Lower lobe of right lung (tissue), 2 donors: ENCODE results near the gene FHL3. TPM values are rescaled to one million over a fixed set of nuclear protein-coding genes. Genes with fewer than 3 reads are reported as not detected.
A peak's percentile ranks its signal among the peaks of the same experiment; 100 is the strongest.

Experiments used
- ATAC-seq, 2 donors: fragments of 200-7000 bp; cut with Tn5 transposase; one replicate each; pipeline ENCODE4 v1.9.1; 2020 to 2022; ENCODE audit warnings: mild to moderate bottlenecking in 2 of 2, moderate library complexity in 2 of 2
- DNase-seq: peaks from one replicate; pipeline ENCODE4 v3.0.0-alpha.2; 2020
- H3K27ac ChIP-seq: fragments of 200-600 bp; one replicate; pipeline ENCODE4 v1.8.0; 2022
- H3K27me3 ChIP-seq: fragments of 200-600 bp; one replicate; pipeline ENCODE4 v1.8.0; 2022; ENCODE audit warnings: low read depth
- H3K36me3 ChIP-seq: fragments of 200-600 bp; one replicate; pipeline ENCODE4 v1.8.0; 2022; ENCODE audit warnings: mild to moderate bottlenecking
- H3K4me1 ChIP-seq: fragments of 200-600 bp; one replicate; pipeline ENCODE4 v1.8.0; 2022
- H3K4me3 ChIP-seq: fragments of 200-600 bp; one replicate; pipeline ENCODE4 v1.8.0; 2022; ENCODE audit warnings: mild to moderate bottlenecking
- H3K9me3 ChIP-seq: fragments of 200-600 bp; one replicate; pipeline ENCODE4 v1.8.0; 2022
- CTCF ChIP-seq: fragments of 200-600 bp; IDR thresholded peaks from one replicate; pipeline ENCODE4 v1.8.0; 2022; ENCODE audit warnings: antibody characterized with exemption, mild to moderate bottlenecking
- intact Hi-C: fragments of 100-400 bp; cut with DNase I; formaldehyde crosslinking; loops from one replicate; pipeline ENCODE4 v1.11.0; 2022
- total RNA-seq: library from RNA; stranded (reverse); fragmentation: NEBNext Ultra II Directional; extraction: Animal tissue kit (Norgen Biotek cat#: 25700); gene quantifications from one replicate; pipeline ENCODE4 v1.2.1, GENCODE V29; 2021
- donor health status: DM: no; HTN: yes; CAD: no; lungs with severe emphysema.

FHL3 gene
- total RNA-seq, 1 donor from 2014 or later: 16.9 TPM

DNA sequence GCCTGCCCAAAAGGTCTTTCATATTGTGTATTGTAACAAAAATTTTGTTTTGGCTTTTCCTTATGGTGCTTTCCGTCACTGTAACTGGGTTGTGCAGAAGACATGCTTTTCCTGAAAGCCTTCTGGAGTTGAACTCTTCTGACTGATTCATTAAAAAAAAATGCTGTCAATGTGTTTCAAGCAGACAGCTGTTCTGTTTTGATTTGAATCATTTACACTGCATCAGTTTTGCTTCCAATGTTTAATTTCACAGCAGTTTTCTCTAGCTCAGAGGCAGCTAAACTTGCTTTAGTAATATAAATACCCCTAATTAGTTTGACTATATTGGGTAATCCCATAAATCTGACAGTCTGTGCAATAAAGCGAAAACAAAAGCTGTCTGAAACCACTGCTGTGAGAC is 15.1 kb upstream of the FHL3 start:
- TF ChIP-seq CTCF: no peak
- peaks cover 95% of the 10 kb centered on the region for H3K36me3 ChIP-seq
- ATAC-seq (no peak), DNase-seq (no peak)
- H3K27ac ChIP-seq: no peak overlapping the region
- no peaks in the 10 kb centered on the region for H3K27me3 ChIP-seq
- H3K4me3 ChIP-seq: no peak overlapping the region
- intact Hi-C loops: no loop called here
- no peaks in the 10 kb centered on the region for H3K9me3 ChIP-seq
- H3K4me1 ChIP-seq: peaks cover 13% of the 10 kb centered on the region

- DNase-seq (no peak), ATAC-seq (no peak)
- no peak overlapping the region for H3K4me3 ChIP-seq
- H3K4me1 ChIP-seq: peaks cover 28% of the 10 kb centered on the region
- H3K27ac ChIP-seq: no peak overlapping the region
- intact Hi-C loops: no loop called here
- no peaks in the 10 kb centered on the region for H3K9me3 ChIP-seq
- peaks cover 81% of the 10 kb centered on the region for H3K36me3 ChIP-seq
- peak; percentile 56 for TF ChIP-seq CTCF
- H3K27me3 ChIP-seq: no peaks in the 10 kb centered on the region
Observed at GRCh38 chr1:38018864-38019343, 13.6 kb upstream of the FHL3 start.

DNA sequence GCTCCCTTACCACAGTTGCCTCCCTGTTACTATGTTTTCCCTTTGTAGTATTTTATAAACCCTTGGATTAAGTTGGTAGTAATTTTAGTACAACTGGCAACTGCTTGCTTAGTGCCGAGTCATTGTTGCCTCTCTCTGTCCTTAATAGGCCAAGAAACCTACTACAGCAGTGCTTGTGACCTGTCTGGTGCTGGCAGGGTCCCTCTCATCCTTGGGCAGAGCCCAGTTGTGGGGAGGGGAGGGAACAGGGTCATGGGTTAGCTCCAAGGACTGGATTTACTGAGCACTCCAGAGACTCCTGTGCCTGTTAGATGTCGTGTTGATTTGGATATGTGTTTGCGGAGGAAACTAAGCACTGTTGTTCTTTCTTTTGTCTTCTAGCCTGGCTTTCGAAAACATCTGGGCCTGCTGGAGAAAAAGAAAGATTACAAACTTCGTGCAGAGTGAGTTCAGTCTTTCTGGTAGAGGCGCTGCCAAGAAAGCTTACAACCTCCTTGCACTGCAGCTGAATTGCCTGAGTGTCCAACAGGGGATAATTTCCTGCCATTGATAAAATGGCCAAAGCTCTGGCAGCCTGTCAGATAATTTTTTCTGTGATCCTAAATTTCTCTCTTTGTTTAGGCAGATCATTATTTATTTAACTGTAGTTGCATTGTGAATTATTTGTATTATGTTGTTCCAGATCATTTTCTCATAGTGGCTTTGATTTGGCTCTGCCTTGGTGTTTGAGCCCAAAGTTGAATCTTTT is 10.8 kb upstream of the FHL3 start:
- H3K27ac ChIP-seq: peak overlapping the region; percentile 13
- DNase-seq: peak; percentile 12
- H3K9me3 ChIP-seq: no peaks in the 10 kb centered on the region
- intact Hi-C loops: no loop called here
- H3K4me3 ChIP-seq: no peak overlapping the region
- ATAC-seq: no peak
- peaks cover 53% of the 10 kb centered on the region for H3K36me3 ChIP-seq
- peaks cover 38% of the 10 kb centered on the region for H3K4me1 ChIP-seq
- no peak for TF ChIP-seq CTCF
- H3K27me3 ChIP-seq: no peaks in the 10 kb centered on the region

- Histone ChIP-seq H3K36me3 (peaks cover 40% of the 10 kb centered on the region), H3K9me3 (no peaks in the 10 kb centered on the region), H3K27me3 (no peaks in the 10 kb centered on the region), H3K4me1 (peaks cover 38% of the 10 kb centered on the region), H3K4me3 (no peak overlapping the region), H3K27ac (no peak overlapping the region)
- DNase-seq (peak; percentile 37), ATAC-seq (no peak)
- intact Hi-C loops: no loop called here
- TF ChIP-seq CTCF: no peak
Observed at GRCh38 chr1:38014724-38015424, 9.6 kb upstream of the FHL3 start.

GRCh38 chr1:38014171-38014570 is 8.9 kb upstream of the FHL3 start:
- no peak for DNase-seq
- TF ChIP-seq CTCF: no peak
- no peak for ATAC-seq
- H3K27me3 ChIP-seq: no peaks in the 10 kb centered on the region
- peaks cover 33% of the 10 kb centered on the region for H3K36me3 ChIP-seq
- no peaks in the 10 kb centered on the region for H3K9me3 ChIP-seq
- H3K4me3 ChIP-seq: no peak overlapping the region
- intact Hi-C loops: no loop called here
- peaks cover 38% of the 10 kb centered on the region for H3K4me1 ChIP-seq
- no peak overlapping the region for H3K27ac ChIP-seq
